Liver (tissue), 9 donors: ENCODE results near the gene LGALS7B. TPM values are rescaled to one million over a fixed set of nuclear protein-coding genes. Genes with fewer than 3 reads are reported as not detected.
"Not testable (repeated sequence)": the region's sequence is repeated elsewhere in the genome, so short reads cannot be mapped to it uniquely, and the experiment has no call there.

Experiments used
- DNase-seq: peaks from one replicate; pipeline ENCODE4 v3.0.0-alpha.2; 2017; ENCODE audit warnings: low spot score
- H3K27ac ChIP-seq, 2 donors: one replicate each; pipeline ENCODE4 v1.7.0; 2013; ENCODE audit warnings: inconsistent platforms in 2 of 2, low read length in 2 of 2, control low read depth in 1 of 2, low read depth in 1 of 2, mild to moderate bottlenecking in 1 of 2
- H3K27me3 ChIP-seq, 4 donors: one replicate each; pipeline versions ENCODE4 v1.6.1 to v1.7.0; 2013; ENCODE audit warnings: low read length in 3 of 4, inconsistent platforms in 1 of 4, mild to moderate bottlenecking in 1 of 4, moderate library complexity in 1 of 4; ENCODE audit not compliant: control insufficient read depth in 4 of 4, insufficient read depth in 4 of 4
- H3K36me3 ChIP-seq, 4 donors: one replicate each; pipeline versions ENCODE4 v1.6.1 to v1.7.0; 2013; ENCODE audit warnings: low read length in 3 of 4, mild to moderate bottlenecking in 3 of 4, low read depth in 1 of 4, moderate library complexity in 1 of 4; ENCODE audit not compliant: control insufficient read depth in 4 of 4, insufficient read depth in 3 of 4
- H3K4me1 ChIP-seq, 4 donors: one replicate each; pipeline versions ENCODE4 v1.6.1 to v1.7.0; 2013; ENCODE audit warnings: low read length in 3 of 4, mild to moderate bottlenecking in 3 of 4, moderate library complexity in 1 of 4; ENCODE audit not compliant: control insufficient read depth in 4 of 4, insufficient read depth in 4 of 4
- H3K4me3 ChIP-seq, 3 donors: one replicate each; pipeline versions ENCODE4 v1.6.1 to v1.7.0; 2013; ENCODE audit warnings: low read length in 3 of 3, control low read depth in 1 of 3, low read depth in 1 of 3, mild to moderate bottlenecking in 1 of 3
- H3K9ac ChIP-seq, 2 donors: one replicate each; pipeline ENCODE4 v1.7.0; 2013; ENCODE audit warnings: low read length in 2 of 2, mild to moderate bottlenecking in 2 of 2, moderate library complexity in 2 of 2, control low read depth in 1 of 2, low read depth in 1 of 2
- H3K9me3 ChIP-seq, 4 donors: one replicate each; pipeline versions ENCODE4 v1.6.1 to v1.7.0; 2013; ENCODE audit warnings: low read length in 3 of 4; ENCODE audit not compliant: control insufficient read depth in 4 of 4
- CTCF ChIP-seq: fragments of 150-350 bp; IDR thresholded peaks from 2 replicates; pipeline ENCODE4 v1.5.1; 2017; ENCODE audit warnings: improper control_type of control experiment, low read depth, low read length; ENCODE audit not compliant: missing input control
- EGR1 ChIP-seq, 2 donors: IDR thresholded peaks; 2 replicates each; pipeline ENCODE4 v1.6.1; 2016 to 2018; ENCODE audit warnings: antibody characterized with exemption in 2 of 2, low read depth in 2 of 2
- FOXA2 ChIP-seq: IDR thresholded peaks from 2 replicates; pipeline ENCODE4 v1.6.1; 2016; ENCODE audit warnings: antibody characterized with exemption
- JUND ChIP-seq, 2 donors: IDR thresholded peaks; 2 replicates each; pipeline ENCODE4 v1.6.1; 2016; ENCODE audit warnings: antibody characterized with exemption in 2 of 2
- NR2F2 ChIP-seq: IDR thresholded peaks from 2 replicates; pipeline ENCODE4 v1.6.1; 2016; ENCODE audit warnings: antibody characterized with exemption
- RAD21 ChIP-seq, 2 donors: IDR thresholded peaks; 2 replicates each; pipeline ENCODE4 v1.6.1; 2016; ENCODE audit warnings: antibody characterized with exemption in 2 of 2, mild to moderate bottlenecking in 2 of 2
- REST ChIP-seq: IDR thresholded peaks from 2 replicates; pipeline ENCODE4 v1.6.1; 2016; ENCODE audit warnings: antibody characterized with exemption, mild to moderate bottlenecking
- RXRA ChIP-seq, 2 donors: IDR thresholded peaks; 2 replicates each; pipeline ENCODE4 v1.6.1; 2017 to 2018; ENCODE audit warnings: antibody characterized with exemption in 2 of 2, mild to moderate bottlenecking in 1 of 2
- TAF1 ChIP-seq: conservative IDR thresholded peaks from 2 replicates; pipeline ENCODE4 v1.6.1; 2016; ENCODE audit warnings: antibody characterized with exemption, mild to moderate bottlenecking
- YY1 ChIP-seq: IDR thresholded peaks from 2 replicates; pipeline ENCODE4 v1.6.1; 2016; ENCODE audit warnings: antibody characterized with exemption, mild to moderate bottlenecking
- ZBTB33 ChIP-seq: IDR thresholded peaks from 2 replicates; pipeline ENCODE4 v1.6.1; 2016; ENCODE audit warnings: antibody characterized with exemption
- WGBS: extraction: QIAGEN DNeasy Blood & Tissue Kit; methylation state at CpG from one replicate; pipeline ENCODE4 v1.1.7; 2013; 5-methylcytosine and 5-hydroxymethylcytosine counted together
- polyA plus RNA-seq, 2 donors: library from polyadenylated mRNA; stranded (reverse) in 1 of 2; unstranded in 1 of 2; fragments of 200-250 nt in 1 of 2; fragments of >200 nt in 1 of 2; fragmentation: Nextera tagmentation in 1 of 2; extraction: Ambion mirVana in 1 of 2; gene quantifications; one replicate each; pipeline versions ENCODE4 v1.2.1 to v1.2.3, GENCODE V29; 2013 to 2015
- total RNA-seq, 2 donors: library from RNA; depleted of rRNA; stranded (reverse); fragments of >200 nt; gene quantifications; one replicate each; pipeline ENCODE4 v1.2.3, GENCODE V29; 2014
- TF ChIP-seq, protein P1 (sequence below): IDR thresholded peaks from 2 replicates; pipeline ENCODE4 v1.6.1; 2016; ENCODE audit warnings: antibody characterized with exemption
- donor health status: healthy.
- donor health status: healthy.
- donor health status: healthy.
- donor health status: healthy.
- donor health status: healthy.

The LGALS7B gene
- total and polyA plus RNA-seq, 4 donors = 0.36 TPM; not detected in 3

- TF ChIP-seq FOXA2 (no peak), RXRA (IDR thresholded peaks at IDR 0.05) (peak in 1 of 2 donors; percentile 3), JUND (IDR thresholded peaks at IDR 0.05) (peak in 1 of 2 donors; percentile 3)
- DNase-seq = no peak
- Histone ChIP-seq H3K4me1 (peaks cover 4 to 18% (median 13%) of the 10 kb centered on the region in 4 donors), H3K27me3 (no peaks in the 10 kb centered on the region), H3K9ac (no peak overlapping the region), H3K4me3 (no peak overlapping the region), H3K27ac (peak overlapping the region; percentile 5 to 31), H3K36me3 (peaks cover 14 to 33% (median 18%) of the 10 kb centered on the region in 4 donors), H3K9me3 (no peaks in the 10 kb centered on the region)
- WGBS = 55% methylated on average over 6 of the region's 6 CpGs
Observed at GRCh38 chr19:38813323-38813722, 24.3 kb downstream of the LGALS7B start.

GRCh38 chr19:38813932-38814331, 24.9 kb downstream of the LGALS7B start:
- not testable (repeated sequence) for H3K4me3 ChIP-seq, H3K27ac ChIP-seq, H3K9me3 ChIP-seq, H3K27me3 ChIP-seq, DNase-seq, H3K9ac ChIP-seq
- 85% methylated on average over 2 of the region's 2 CpGs for WGBS
- H3K4me1 ChIP-seq = peaks cover 4 to 18% (median 13%) of the 10 kb centered on the region in 4 donors
- H3K36me3 ChIP-seq = peaks cover 14 to 33% (median 18%) of the 10 kb centered on the region in 4 donors

- TF ChIP-seq RAD21 (IDR thresholded peaks at IDR 0.05) (no peak), NR2F2 (no peak), EGR1 (IDR thresholded peaks at IDR 0.05; ENCODE audit: low read depth in 2 of 2) (no peak), FOXA2 (no peak), CTCF (no peak), ZBTB33 (no peak), YY1 (no peak), REST (no peak), RXRA (IDR thresholded peaks at IDR 0.05) (no peak), TAF1 (no peak)
- TF ChIP-seq, protein P1, sequence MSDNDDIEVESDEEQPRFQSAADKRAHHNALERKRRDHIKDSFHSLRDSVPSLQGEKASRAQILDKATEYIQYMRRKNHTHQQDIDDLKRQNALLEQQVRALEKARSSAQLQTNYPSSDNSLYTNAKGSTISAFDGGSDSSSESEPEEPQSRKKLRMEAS = no peak
- Histone ChIP-seq H3K4me1 (peaks cover 4 to 23% (median 18%) of the 10 kb centered on the region in 4 donors), H3K4me3 (no peak overlapping the region), H3K27ac (no peak overlapping the region), H3K9ac (no peak overlapping the region), H3K36me3 (peaks cover 14 to 33% (median 20%) of the 10 kb centered on the region in 4 donors), H3K9me3 (no peaks in the 10 kb centered on the region), H3K27me3 (no peaks in the 10 kb centered on the region)
- DNase-seq = no peak
- 86% methylated on average over 34 of the region's 34 CpGs for WGBS
Observed at GRCh38 chr19:38815059-38816001, 26.3 kb downstream of the LGALS7B start.
